ENCODE results near the gene SLC1A6. TPM values are rescaled to one million over a fixed set of nuclear protein-coding genes. Genes with fewer than 3 reads are reported as not detected.

The SLC1A6 gene
- total RNA-seq, 1 experiment from 2014 or later, result 0.15 TPM

GRCh38 chr19:15010501-15011300, 31.0 kb upstream of the SLC1A6 start:
- TF ChIP-seq REST (IDR thresholded peaks at IDR 0.05; ENCODE audit: insufficient read depth in 1 of 2, low read depth in 2 of 2, low read length in 1 of 2) (no peak), SIN3A (IDR thresholded peaks at IDR 0.05; ENCODE audit: borderline replicate concordance, insufficient read depth, low read depth, low read length) (no peak), CTCF (IDR thresholded peaks at IDR 0.05) (no peak), TCF7L2 (IDR thresholded peaks at IDR 0.05; ENCODE audit: low read depth, low read length) (no peak), POLR2AphosphoS5 (IDR thresholded peaks at IDR 0.05; ENCODE audit: low read depth, low read length) (no peak)
- DNase-seq (ENCODE audit: low read depth, low spot score) (no peak), ATAC-seq (no peak)
- no TSS peak for BruUV-seq (replicated peaks)
- intact Hi-C loops (cut with micrococcal nuclease; ENCODE audit: unreplicated experiment), result no loop called here
- Histone ChIP-seq H3K36me3 (ENCODE audit: control insufficient read depth, insufficient read depth, low read length) (no peaks in the 10 kb centered on the region), H3K4me3 (ENCODE audit: low read depth in 2 of 2, low read length in 2 of 2) (no peak overlapping the region), H3K4me1 (ENCODE audit: control insufficient read depth, insufficient read depth, low read length) (no peaks in the 10 kb centered on the region), H3K9me3 (ENCODE audit: control insufficient read depth, insufficient read depth, low read depth, low read length) (no peaks in the 10 kb centered on the region), H3K27me3 (ENCODE audit: control insufficient read depth, insufficient read depth, low read length) (no peaks in the 10 kb centered on the region), H3K27ac (ENCODE audit: low read length) (no peak overlapping the region)
- in situ Hi-C loops (cut with HindIII; ENCODE audit: low pct_unique_long_range_greater_than_20kb, low sequenced_read_pairs), result no loop called here
- ChIA-PET POLR2A (interaction anchor here (0.9 kb wide), 1 partner anchor 1187 kb away, joined by 6 read pairs; no protein-coding TSS in a partner anchor), CTCF (interaction anchor here (0.6 kb wide), 1 partner anchor 119 kb away, joined by 3 read pairs; no protein-coding TSS in a partner anchor)

- intact Hi-C loops (cut with micrococcal nuclease; ENCODE audit: unreplicated experiment), result no loop called here
- Histone ChIP-seq H3K4me3 (ENCODE audit: low read depth in 2 of 2, low read length in 2 of 2) (no peak overlapping the region), H3K36me3 (ENCODE audit: control insufficient read depth, insufficient read depth, low read length) (no peaks in the 10 kb centered on the region), H3K27me3 (ENCODE audit: control insufficient read depth, insufficient read depth, low read length) (no peaks in the 10 kb centered on the region), H3K27ac (ENCODE audit: low read length) (no peak overlapping the region), H3K4me1 (ENCODE audit: control insufficient read depth, insufficient read depth, low read length) (no peaks in the 10 kb centered on the region), H3K9me3 (ENCODE audit: control insufficient read depth, insufficient read depth, low read depth, low read length) (no peaks in the 10 kb centered on the region)
- ChIA-PET CTCF (no interaction called here), POLR2A (no interaction called here)
- in situ Hi-C loops (cut with HindIII; ENCODE audit: low pct_unique_long_range_greater_than_20kb, low sequenced_read_pairs), result no loop called here
- no peak for ATAC-seq
- no peak for DNase-seq (ENCODE audit: low read depth, low spot score)
- TF ChIP-seq POLR2AphosphoS5 (IDR thresholded peaks at IDR 0.05; ENCODE audit: low read depth, low read length) (no peak), REST (IDR thresholded peaks at IDR 0.05; ENCODE audit: insufficient read depth in 1 of 2, low read depth in 2 of 2, low read length in 1 of 2) (no peak), SIN3A (IDR thresholded peaks at IDR 0.05; ENCODE audit: borderline replicate concordance, insufficient read depth, low read depth, low read length) (no peak), CTCF (IDR thresholded peaks at IDR 0.05) (no peak), TCF7L2 (IDR thresholded peaks at IDR 0.05; ENCODE audit: low read depth, low read length) (no peak)
- no TSS peak for BruUV-seq (replicated peaks)
Observed at GRCh38 chr19:15008308-15008707, 28.6 kb upstream of the SLC1A6 start.

Data from Panc1 (cell line).